K562 (cell line): Measurements from ENCODE around the gene EHD2. TPM values are rescaled to one million over a fixed set of nuclear protein-coding genes. Genes with fewer than 3 reads are reported as not detected.
"Not testable (repeated sequence)": the region's sequence is repeated elsewhere in the genome, so short reads cannot be mapped to it uniquely, and the experiment has no call there.

Source experiments
- ATAC-seq: fragments of 200-7000 bp; cut with Tn5 transposase; 3 replicates; pipeline ENCODE4 v1.9.1; 2020; ENCODE audit warnings: moderate library complexity
- BruUV-seq: library from RNA; stranded (reverse); fragments of 400-500 nt; replicated peaks from 2 replicates; lab custom pipeline; 2021; lab: Mats Ljungman, UMichigan
- CTCF ChIA-PET: fragments of 300-600 bp; formaldehyde crosslinking; extraction: SDS; loops from one replicate; lab custom pipeline; 2021; ENCODE audit warnings: low intra/inter-chr PET ratio; lab: Yijun Ruan, JAX
- POLR2A ChIA-PET: fragments of 300-600, 350-650 bp; sonication (Branson Sonifier 250); formaldehyde crosslinking; extraction: SDS; loops from one replicate; lab custom pipeline; 2021; ENCODE audit warnings: antibody characterized with exemption, inconsistent platforms; lab: Yijun Ruan, JAX
- DNase-seq, 4 experiments: peaks; one replicate each; pipeline versions ENCODE4 v3.0.0 to v3.0.0-alpha.2; 2011 to 2018; ENCODE audit warnings: low spot score in 3 of 4, mixed read lengths in 3 of 4; ENCODE audit errors: extremely low read depth in 1 of 4
- FAIRE-seq: peaks from 2 replicates; lab custom pipeline; 2011; peaks lifted over from hg19 to GRCh38; lab: Jason Lieb, UNC
- H2AFZ ChIP-seq: 2 replicates; pipeline ENCODE4 v1.6.0; 2011; ENCODE audit warnings: low read depth, low read length, control low read depth, inconsistent platforms
- H3K27ac ChIP-seq: fragments of 200-600 bp; 3 replicates; pipeline ENCODE4 v1.8.0; 2011; ENCODE audit warnings: low read depth, mild to moderate bottlenecking, control low read depth, inconsistent platforms, low read length, moderate library complexity, mixed read lengths; ENCODE audit errors: extremely low read depth
- H3K27me3 ChIP-seq, 2 experiments: fragments of 300-600 bp in 1 of 2; 2 replicates in 1 of 2; 3 replicates in 1 of 2; pipeline versions ENCODE4 v1.6.0 to v1.8.0; 2011; ENCODE audit warnings: inconsistent platforms in 2 of 2, low read length in 2 of 2, mild to moderate bottlenecking in 1 of 2, mixed read lengths in 1 of 2, moderate library complexity in 1 of 2; ENCODE audit not compliant: control insufficient read depth in 2 of 2, insufficient read depth in 2 of 2
- H3K36me3 ChIP-seq: fragments of 300-600 bp; 3 replicates; pipeline ENCODE4 v1.8.0; 2011; ENCODE audit warnings: mild to moderate bottlenecking, low read length, inconsistent platforms; ENCODE audit not compliant: control insufficient read depth, insufficient read depth
- H3K4me1 ChIP-seq, 2 experiments: fragments of 200-600 bp in 1 of 2; replicated peaks in 1 of 2; 2 replicates in 1 of 2; 3 replicates in 1 of 2; pipeline versions ENCODE4 v1.5.1 to v1.8.0; 2011; ENCODE audit warnings: inconsistent platforms in 2 of 2, low read length in 2 of 2, mild to moderate bottlenecking in 1 of 2, mixed read lengths in 1 of 2, moderate library complexity in 1 of 2; ENCODE audit not compliant: control insufficient read depth in 2 of 2, insufficient read depth in 2 of 2
- H3K4me2 ChIP-seq: 2 replicates; pipeline ENCODE4 v1.6.1; 2011; ENCODE audit warnings: low read length, control low read depth, inconsistent platforms, mixed read lengths; ENCODE audit not compliant: insufficient read depth
- H3K4me3 ChIP-seq: fragments of 200-600 bp; sonication (generic), shearing (Covaris generic); 2 replicates; pipeline ENCODE4 v1.5.1; 2016; ENCODE audit warnings: control low read depth, inconsistent platforms
- H3K79me2 ChIP-seq: fragments of 200-600 bp; 3 replicates; pipeline ENCODE4 v1.8.0; 2011; ENCODE audit warnings: low read length, inconsistent platforms; ENCODE audit not compliant: control insufficient read depth, insufficient read depth
- H3K9ac ChIP-seq, 2 experiments: 2 replicates each; pipeline versions ENCODE4 v1.6.0 to v1.6.1; 2011; ENCODE audit warnings: low read depth in 2 of 2, low read length in 2 of 2, control low read depth in 1 of 2, inconsistent platforms in 1 of 2, mild to moderate bottlenecking in 1 of 2, mixed read lengths in 1 of 2; ENCODE audit not compliant: insufficient read depth in 1 of 2
- H3K9me1 ChIP-seq: one replicate; pipeline ENCODE4 v1.6.0; 2011; ENCODE audit warnings: inconsistent platforms, mild to moderate bottlenecking, low read length, moderate library complexity; ENCODE audit not compliant: control insufficient read depth, insufficient read depth
- H3K9me3 ChIP-seq: replicated peaks from 2 replicates; pipeline ENCODE4 v1.5.1; 2011; ENCODE audit warnings: low read depth, low read length, inconsistent platforms; ENCODE audit not compliant: control insufficient read depth, insufficient read depth
- H4K20me1 ChIP-seq: replicated peaks from 2 replicates; pipeline ENCODE4 v1.6.1; 2011; ENCODE audit warnings: low read length, inconsistent platforms, mixed read lengths; ENCODE audit not compliant: control insufficient read depth, insufficient read depth
- NFIC ChIP-seq: fragments of 450-650 bp; IDR thresholded peaks from 2 replicates; pipeline ENCODE4 v1.6.1; 2017; ENCODE audit warnings: mild to moderate bottlenecking, inconsistent platforms
- PURB ChIP-seq: sonication (generic); formaldehyde crosslinking; IDR thresholded peaks from 2 replicates; pipeline ENCODE4 v1.9.0; 2021; ENCODE audit warnings: low read depth, mild to moderate bottlenecking, missing genetic modification reagents
- RCOR1 ChIP-seq, 2 experiments: IDR thresholded peaks; 2 replicates each; pipeline ENCODE4 v1.6.1; 2012; ENCODE audit warnings: low read depth in 2 of 2, low read length in 2 of 2, borderline replicate concordance in 1 of 2, improper control_type of control experiment in 1 of 2
- RFX5 ChIP-seq: IDR thresholded peaks from 2 replicates; pipeline ENCODE4 v1.6.1; 2011; ENCODE audit warnings: low read depth, mild to moderate bottlenecking, improper control_type of control experiment, low read length
- ZNF121 ChIP-seq: sonication (generic); formaldehyde crosslinking; conservative IDR thresholded peaks from 2 replicates; pipeline ENCODE4 v1.8.0; 2022; ENCODE audit warnings: missing genetic modification reagents
- ZNF263 ChIP-seq: sonication (generic); formaldehyde crosslinking; IDR thresholded peaks from 2 replicates; pipeline ENCODE4 v1.8.0; 2022; ENCODE audit warnings: mild to moderate bottlenecking, missing genetic modification reagents, borderline replicate concordance
- WGBS: fragments of 100-300 bp; shearing (Covaris generic); methylation state at CpG from one replicate; pipeline ENCODE4 v1.1.6; 2016; ENCODE audit warnings: low coverage, mixed read lengths; ENCODE audit not compliant: insufficient coverage; ENCODE audit errors: missing lambda C conversion rate; 5-methylcytosine and 5-hydroxymethylcytosine counted together
- in situ Hi-C: fragments of 300-500 bp; cut with MboI; formaldehyde crosslinking; loops from 4 replicates; pipeline ENCODE4 v1.15.0; 2018; ENCODE audit warnings: inconsistent platforms, mixed read lengths
- intact Hi-C: fragments of 100-400 bp; cut with micrococcal nuclease; formaldehyde crosslinking; loops from 2 replicates; pipeline ENCODE4 v1.14.2; 2022
- polyA plus RNA-seq, 8 experiments: library from polyadenylated mRNA; depleted of rRNA in 4 of 8; stranded (reverse) in 5 of 8; unstranded in 3 of 8; fragments of >200 nt; fragmentation: Nextera tagmentation in 2 of 8; fragmentation: Illumina TruSeq in 1 of 8; extraction: Ambion mirVana in 2 of 8; extraction: Trizol in 1 of 8; gene quantifications; 2 replicates each; pipeline versions ENCODE4 v1.2.1 to v1.2.3, GENCODE V29; 2011 to 2014; ENCODE audit warnings: inconsistent platforms in 1 of 8, missing spikeins in 1 of 8
- total RNA-seq, 7 experiments: library from RNA; depleted of rRNA in 6 of 7; stranded (reverse); fragments of >200 nt in 6 of 7; fragmentation: Illumina TruSeq in 2 of 7; extraction: Trizol in 2 of 7; gene quantifications; 2 replicates each; pipeline versions ENCODE4 v1.2.1 to v1.2.3, GENCODE V29; 2011 to 2021; ENCODE audit warnings: low replicate concordance in 1 of 7
- TF ChIP-seq, protein P1 (sequence below): fragments of 450-650 bp; IDR thresholded peaks from 2 replicates; pipeline ENCODE4 v1.6.1; 2016
- TF ChIP-seq, protein P2 (sequence below), 3 experiments: IDR thresholded peaks in 2 of 3; conservative IDR thresholded peaks in 1 of 3; 2 replicates each; pipeline ENCODE4 v1.5.1; 2011 to 2012; ENCODE audit warnings: low read length in 3 of 3, mild to moderate bottlenecking in 3 of 3, control low read depth in 2 of 3, improper control_type of control experiment in 1 of 3, inconsistent platforms in 1 of 3, low read depth in 1 of 3, mixed read lengths in 1 of 3, moderate library complexity in 1 of 3; ENCODE audit not compliant: insufficient read depth in 2 of 3

The EHD2 gene
- total and polyA plus RNA-seq, 9 of the 15 experiments (the other 6 are each of a cell fraction or from before 2014, with no cell fraction given) = 1.7 to 32.2 (median 3.0) TPM

GRCh38 chr19:47764705-47765104, 51.5 kb downstream of the EHD2 start:
- H3K9me1 ChIP-seq, H3K4me2 ChIP-seq, in situ Hi-C loops, H3K27me3 ChIP-seq, ATAC-seq, H4K20me1 ChIP-seq, H3K9ac ChIP-seq, H3K27ac ChIP-seq, H3K79me2 ChIP-seq, H3K36me3 ChIP-seq, BruUV-seq, DNase-seq, FAIRE-seq, H3K9me3 ChIP-seq, intact Hi-C loops, H2AFZ ChIP-seq, H3K4me3 ChIP-seq: not testable (repeated sequence)
- POLR2A ChIA-PET = interaction anchor here (1.0 to 1.5 kb wide), 2 partner anchors 11 to 19 kb away, joined by 4 to 7 read pairs; no protein-coding TSS in a partner anchor
- 45% methylated on average over 2 of the region's 3 CpGs for WGBS
- CTCF ChIA-PET = interaction anchor here (0.6 to 0.7 kb wide), 2 partner anchors 24 to 97 kb away, joined by 4 to 6 read pairs; no protein-coding TSS in a partner anchor
- H3K4me1 ChIP-seq = peaks cover 0 to 20% of the 10 kb centered on the region in 2 experiments; a peak in 2 of 5 replicates
- peak; percentile 80; the same call in 1 of the 2 replicates for TF ChIP-seq ZNF121

GRCh38 chr19:47765523-47766358, 52.5 kb downstream of the EHD2 start:
- H3K79me2 ChIP-seq = no peaks in the 10 kb centered on the region
- H4K20me1 ChIP-seq = peaks cover 2% of the 10 kb centered on the region; the same call in 1 of the 2 replicates
- H3K27ac ChIP-seq = no peak overlapping the region
- peaks cover 5 to 25% of the 10 kb centered on the region in 2 experiments; a peak in 3 of 5 replicates for H3K4me1 ChIP-seq
- H2AFZ ChIP-seq = peak overlapping the region; percentile 22; the same call in 1 of the 2 replicates
- DNase-seq (peak; percentile 60 to 86 (median 65)), FAIRE-seq (peak; percentile 83), ATAC-seq (peak; percentile 95)
- ChIA-PET POLR2A (interaction anchor here (0.5 to 2.5 kb wide), 6 partner anchors 10 to 43 kb away, joined by 3 to 15 read pairs (median 3); partner anchors contain the start of gene NOP53), CTCF (interaction anchor here (0.5 to 2.2 kb wide), 4 partner anchors 22 to 98 kb away, joined by 4 to 30 read pairs (median 8); no protein-coding TSS in a partner anchor)
- 14% methylated on average over 16 of the region's 19 CpGs for WGBS
- no peak overlapping the region for H3K4me3 ChIP-seq
- no peaks in the 10 kb centered on the region for H3K36me3 ChIP-seq
- no peaks in the 10 kb centered on the region for H3K9me3 ChIP-seq
- H3K27me3 ChIP-seq = no peaks in the 10 kb centered on the region
- in situ Hi-C loops = no loop called here
- intact Hi-C loops = loop anchor here (1.0 kb wide), 1 partner anchor 23 kb away; no protein-coding TSS in a partner anchor
- H3K9me1 ChIP-seq = no peaks in the 10 kb centered on the region
- H3K9ac ChIP-seq = peak overlapping the region in 1 of 2 experiments; percentile 65; a peak in 1 of 4 replicates
- H3K4me2 ChIP-seq = no peak overlapping the region
- BruUV-seq = no TSS peak
- TF ChIP-seq RFX5 = no peak
- TF ChIP-seq, protein P1, sequence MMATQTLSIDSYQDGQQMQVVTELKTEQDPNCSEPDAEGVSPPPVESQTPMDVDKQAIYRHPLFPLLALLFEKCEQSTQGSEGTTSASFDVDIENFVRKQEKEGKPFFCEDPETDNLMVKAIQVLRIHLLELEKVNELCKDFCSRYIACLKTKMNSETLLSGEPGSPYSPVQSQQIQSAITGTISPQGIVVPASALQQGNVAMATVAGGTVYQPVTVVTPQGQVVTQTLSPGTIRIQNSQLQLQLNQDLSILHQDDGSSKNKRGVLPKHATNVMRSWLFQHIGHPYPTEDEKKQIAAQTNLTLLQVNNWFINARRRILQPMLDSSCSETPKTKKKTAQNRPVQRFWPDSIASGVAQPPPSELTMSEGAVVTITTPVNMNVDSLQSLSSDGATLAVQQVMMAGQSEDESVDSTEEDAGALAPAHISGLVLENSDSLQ = peak; percentile 74
- peak; percentile 12; the same call in 1 of the 2 replicates for TF ChIP-seq NFIC
- TF ChIP-seq RCOR1 (IDR thresholded peaks at IDR 0.05; ENCODE audit: borderline replicate concordance in 1 of 2, low read depth in 2 of 2, low read length in 2 of 2) = peak in 1 of 2 experiments; percentile 33; a peak in 1 of 4 replicates
- TF ChIP-seq ZNF263 (CRISPR knock-in tag) = 0 out of 2 replicates have a peak, but pooled peaks have one; percentile 18
- TF ChIP-seq, protein P2, sequence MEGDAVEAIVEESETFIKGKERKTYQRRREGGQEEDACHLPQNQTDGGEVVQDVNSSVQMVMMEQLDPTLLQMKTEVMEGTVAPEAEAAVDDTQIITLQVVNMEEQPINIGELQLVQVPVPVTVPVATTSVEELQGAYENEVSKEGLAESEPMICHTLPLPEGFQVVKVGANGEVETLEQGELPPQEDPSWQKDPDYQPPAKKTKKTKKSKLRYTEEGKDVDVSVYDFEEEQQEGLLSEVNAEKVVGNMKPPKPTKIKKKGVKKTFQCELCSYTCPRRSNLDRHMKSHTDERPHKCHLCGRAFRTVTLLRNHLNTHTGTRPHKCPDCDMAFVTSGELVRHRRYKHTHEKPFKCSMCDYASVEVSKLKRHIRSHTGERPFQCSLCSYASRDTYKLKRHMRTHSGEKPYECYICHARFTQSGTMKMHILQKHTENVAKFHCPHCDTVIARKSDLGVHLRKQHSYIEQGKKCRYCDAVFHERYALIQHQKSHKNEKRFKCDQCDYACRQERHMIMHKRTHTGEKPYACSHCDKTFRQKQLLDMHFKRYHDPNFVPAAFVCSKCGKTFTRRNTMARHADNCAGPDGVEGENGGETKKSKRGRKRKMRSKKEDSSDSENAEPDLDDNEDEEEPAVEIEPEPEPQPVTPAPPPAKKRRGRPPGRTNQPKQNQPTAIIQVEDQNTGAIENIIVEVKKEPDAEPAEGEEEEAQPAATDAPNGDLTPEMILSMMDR (IDR thresholded peaks at IDR 0.05 in 2 of 3, conservative IDR thresholded peaks at IDR 0.05 in 1 of 3; ENCODE audit: insufficient read depth in 2 of 3, low read depth in 1 of 3, low read length in 3 of 3) = peak; percentile 87 to 91 (median 89)
- no peak for TF ChIP-seq PURB (CRISPR knock-in tag)
